GM12874 (cell line): ENCODE data around the gene HRH3.

Experiments used
- CTCF ChIP-seq: IDR thresholded peaks from 2 replicates; pipeline ENCODE4 v1.5.1; 2011; ENCODE audit warnings: low read depth, mild to moderate bottlenecking, control low read depth, low read length, moderate library complexity; ENCODE audit not compliant: insufficient read depth

HRH3 gene

DNA sequence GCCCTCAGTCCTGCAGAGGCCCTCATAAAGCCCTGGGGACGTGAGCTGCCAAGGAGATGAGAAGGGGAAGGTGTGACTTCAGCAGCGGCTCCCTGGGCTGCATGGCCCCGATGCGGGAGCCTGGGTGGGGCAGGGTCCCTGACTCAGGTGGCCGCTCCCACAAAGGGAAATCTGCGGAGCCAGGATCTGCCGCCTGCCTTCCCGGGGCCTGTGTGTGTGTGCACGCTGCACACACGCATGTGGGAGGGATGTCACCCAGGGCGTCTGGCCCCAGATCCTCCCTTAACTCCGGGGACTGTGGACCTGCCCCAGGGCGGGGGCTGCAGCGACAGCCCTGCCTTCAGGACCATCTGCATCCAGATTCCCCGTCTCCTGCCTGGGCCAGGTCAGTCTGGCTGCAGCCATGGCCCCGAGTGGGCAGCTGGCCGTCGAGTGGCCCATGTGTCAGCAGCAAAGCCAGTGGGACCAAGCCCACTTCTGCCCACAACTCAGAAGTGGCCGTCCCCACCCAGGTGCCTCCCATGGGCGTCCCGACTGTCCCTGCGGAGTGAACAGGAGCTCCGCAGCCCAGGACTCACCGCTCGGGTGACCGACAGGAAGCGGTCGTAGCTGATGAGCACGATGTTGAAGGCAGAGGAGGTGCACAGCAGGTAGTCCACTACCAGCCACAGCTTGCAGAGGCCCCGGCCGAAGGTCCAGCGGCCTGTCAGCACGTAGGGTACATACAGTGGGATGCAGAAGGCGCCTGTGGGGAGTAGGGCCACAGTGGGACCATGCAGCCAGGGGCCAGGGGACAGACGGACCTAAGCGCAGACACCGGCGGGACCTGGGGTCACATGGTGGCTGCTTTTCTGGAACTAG lies 1.9 kb downstream of the HRH3 start:
- no peak for TF ChIP-seq CTCF

DNA sequence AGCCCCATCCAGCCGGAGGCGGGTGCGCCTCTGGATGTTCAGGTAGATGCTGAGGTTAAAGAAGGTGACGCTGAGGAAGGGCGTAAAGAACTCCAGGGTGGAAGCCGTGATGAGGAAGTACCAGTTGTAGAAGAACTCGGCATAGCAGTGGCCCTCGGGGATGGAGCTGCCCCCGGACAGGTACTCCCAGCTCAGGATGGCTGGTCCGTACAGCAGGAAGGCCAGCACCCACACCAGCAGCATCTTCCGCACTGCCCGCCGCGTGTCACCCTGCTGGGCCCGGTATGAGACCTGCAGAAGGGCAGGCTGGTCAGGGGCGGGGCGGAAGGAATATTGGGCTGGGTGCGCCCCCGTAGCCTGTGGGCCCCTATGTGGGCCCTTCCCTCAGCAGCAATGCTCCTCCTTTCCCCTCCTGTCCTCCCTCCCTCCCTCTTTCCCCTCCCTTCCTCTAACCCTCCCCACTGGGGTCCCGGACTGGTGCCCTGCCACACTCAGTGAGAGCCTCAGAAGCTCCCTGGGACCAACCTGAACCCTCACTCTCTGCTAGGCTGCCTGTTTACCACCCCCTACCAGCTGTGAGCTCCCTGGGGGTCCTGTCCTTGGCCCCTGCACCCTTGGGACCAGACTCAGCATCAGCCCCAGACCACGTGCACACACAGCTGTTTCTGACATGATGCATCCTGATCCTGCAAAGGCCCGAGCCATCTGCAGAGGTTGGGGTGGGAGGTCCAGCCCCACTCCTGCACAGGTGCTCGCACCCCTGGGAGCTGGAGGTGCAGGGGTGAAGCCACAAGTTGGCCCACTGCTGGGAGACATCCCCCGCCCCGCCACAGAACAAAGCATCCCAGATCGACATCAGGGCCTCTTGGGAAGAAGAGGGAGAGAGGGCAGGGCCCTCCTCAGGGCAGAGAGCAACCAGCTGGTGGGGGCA lies 3.2 kb downstream of the HRH3 start:
- no peak for TF ChIP-seq CTCF

GRCh38 chr20:62215991-62216635 lies 4.0 kb downstream of the HRH3 start:
- no peak for TF ChIP-seq CTCF

GRCh38 chr20:62215020-62215990 lies 4.8 kb downstream of the HRH3 start:
- TF ChIP-seq CTCF = no peak

GRCh38 chr20:62214067-62214466 lies 6.0 kb downstream of the HRH3 start:
- TF ChIP-seq CTCF = no peak

DNA sequence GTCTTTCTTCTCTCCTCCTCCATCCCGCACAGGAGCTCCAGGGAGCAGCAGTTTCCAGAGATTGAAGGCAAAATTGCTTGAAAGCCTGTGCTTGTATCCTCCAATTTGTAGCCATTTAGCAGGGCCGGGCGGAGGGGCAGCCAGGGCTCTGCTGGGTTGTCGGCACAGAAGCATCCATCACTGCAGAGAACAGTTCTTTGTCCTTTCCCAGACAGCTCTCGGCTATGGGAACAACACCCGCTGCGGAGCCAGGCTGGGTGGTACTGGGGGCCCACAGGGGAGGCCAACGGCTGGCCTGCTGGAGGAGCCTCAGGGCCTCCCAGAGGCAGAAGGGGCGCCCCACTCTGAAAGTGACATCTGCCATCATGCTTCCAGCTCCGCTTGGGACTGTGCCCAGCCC lies 7.8 kb downstream of the HRH3 start:
- no peak for TF ChIP-seq CTCF
